DND-41 (cell line): Measurements from ENCODE around the gene SMG9.
"Not testable (repeated sequence)": the region's sequence is repeated elsewhere in the genome, so short reads cannot be mapped to it uniquely, and the experiment has no call there.

Experiments used
- ATAC-seq: fragments of 200-7000 bp; cut with Tn5 transposase; 3 replicates; pipeline ENCODE4 v1.9.1; 2021; ENCODE audit warnings: low read depth; ENCODE audit not compliant: insufficient read depth
- DNase-seq: peaks from one replicate; pipeline ENCODE4 v3.0.0-alpha.2; 2020
- H2AFZ ChIP-seq: 2 replicates; pipeline ENCODE4 v1.6.0; 2012; ENCODE audit warnings: low read depth, low read length
- H3K27ac ChIP-seq: 2 replicates; pipeline ENCODE4 v1.5.1; 2012; ENCODE audit warnings: low read length, inconsistent platforms
- H3K27me3 ChIP-seq: fragments of 200-600 bp; sonication (generic); 2 replicates; pipeline ENCODE4 v1.6.0; 2012; ENCODE audit warnings: low read length, mild to moderate bottlenecking, inconsistent platforms; ENCODE audit not compliant: insufficient read depth, poor library complexity
- H3K36me3 ChIP-seq: 2 replicates; pipeline ENCODE4 v1.5.1; 2012; ENCODE audit warnings: low read length, inconsistent platforms; ENCODE audit not compliant: insufficient read depth
- H3K4me1 ChIP-seq: 2 replicates; pipeline ENCODE4 v1.5.1; 2012; ENCODE audit warnings: mild to moderate bottlenecking, low read length; ENCODE audit not compliant: insufficient read depth
- H3K4me2 ChIP-seq: 2 replicates; pipeline ENCODE4 v1.6.0; 2012; ENCODE audit warnings: mild to moderate bottlenecking, moderate library complexity, low read length, inconsistent platforms; ENCODE audit not compliant: insufficient read depth
- H3K4me3 ChIP-seq, 2 experiments: fragments of 200-600 bp in 1 of 2; shearing (Covaris generic) in 1 of 2; 2 replicates each; pipeline ENCODE4 v1.5.1; 2012 to 2016; ENCODE audit warnings: inconsistent platforms in 2 of 2, low read length in 2 of 2, mild to moderate bottlenecking in 2 of 2, low read depth in 1 of 2, moderate library complexity in 1 of 2
- H3K79me2 ChIP-seq: 2 replicates; pipeline ENCODE4 v1.6.0; 2012; ENCODE audit warnings: low read length, inconsistent platforms; ENCODE audit not compliant: insufficient read depth
- H3K9ac ChIP-seq: 2 replicates; pipeline ENCODE4 v1.6.0; 2012; ENCODE audit warnings: low read depth, mild to moderate bottlenecking, inconsistent platforms, low read length, moderate library complexity
- H3K9me3 ChIP-seq: 2 replicates; pipeline ENCODE4 v1.5.1; 2012; ENCODE audit warnings: low read length, moderate library complexity, mild to moderate bottlenecking, inconsistent platforms; ENCODE audit not compliant: insufficient read depth, severe bottlenecking
- H4K20me1 ChIP-seq: 2 replicates; pipeline ENCODE4 v1.6.0; 2012; ENCODE audit warnings: low read length; ENCODE audit not compliant: insufficient read depth
- EZH2 ChIP-seq: IDR thresholded peaks from 3 replicates; pipeline ENCODE4 v1.6.1; 2012; ENCODE audit warnings: borderline replicate concordance, low read depth, mild to moderate bottlenecking, moderate library complexity, low read length, inconsistent platforms; ENCODE audit not compliant: severe bottlenecking
- TF ChIP-seq, protein P1 (sequence below): IDR thresholded peaks from 2 replicates; pipeline ENCODE4 v1.5.1; 2012; ENCODE audit warnings: borderline replicate concordance, low read length, moderate library complexity, mild to moderate bottlenecking; ENCODE audit not compliant: poor library complexity, severe bottlenecking; ENCODE audit errors: extremely low read depth

SMG9 gene

DNA sequence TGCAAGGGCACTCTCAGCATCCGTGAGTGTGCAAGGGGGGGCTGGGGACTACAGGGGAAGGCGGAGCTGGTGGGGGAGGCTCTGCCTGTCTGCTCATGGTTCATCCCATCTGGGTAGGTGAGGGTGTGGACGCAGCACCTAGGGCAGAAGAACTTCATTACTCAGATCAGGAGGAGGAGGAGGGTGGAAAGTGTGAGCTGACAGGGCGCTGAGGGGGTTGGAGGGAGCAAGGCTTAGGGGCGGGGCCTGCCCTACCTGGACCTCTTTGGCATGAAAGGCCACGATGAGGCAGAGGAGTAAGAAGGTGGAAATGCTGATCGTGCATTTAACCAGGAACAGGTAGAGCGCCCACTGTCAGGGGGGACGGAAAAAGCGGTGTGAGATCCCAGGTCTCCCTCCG is 21.5 kb upstream of the SMG9 start:
- H3K9me3 ChIP-seq = no peaks in the 10 kb centered on the region
- DNase-seq (no peak), ATAC-seq (no peak)
- no peak overlapping the region for H2AFZ ChIP-seq
- H3K79me2 ChIP-seq = no peaks in the 10 kb centered on the region
- TF ChIP-seq EZH2 = no peak
- TF ChIP-seq, protein P1, sequence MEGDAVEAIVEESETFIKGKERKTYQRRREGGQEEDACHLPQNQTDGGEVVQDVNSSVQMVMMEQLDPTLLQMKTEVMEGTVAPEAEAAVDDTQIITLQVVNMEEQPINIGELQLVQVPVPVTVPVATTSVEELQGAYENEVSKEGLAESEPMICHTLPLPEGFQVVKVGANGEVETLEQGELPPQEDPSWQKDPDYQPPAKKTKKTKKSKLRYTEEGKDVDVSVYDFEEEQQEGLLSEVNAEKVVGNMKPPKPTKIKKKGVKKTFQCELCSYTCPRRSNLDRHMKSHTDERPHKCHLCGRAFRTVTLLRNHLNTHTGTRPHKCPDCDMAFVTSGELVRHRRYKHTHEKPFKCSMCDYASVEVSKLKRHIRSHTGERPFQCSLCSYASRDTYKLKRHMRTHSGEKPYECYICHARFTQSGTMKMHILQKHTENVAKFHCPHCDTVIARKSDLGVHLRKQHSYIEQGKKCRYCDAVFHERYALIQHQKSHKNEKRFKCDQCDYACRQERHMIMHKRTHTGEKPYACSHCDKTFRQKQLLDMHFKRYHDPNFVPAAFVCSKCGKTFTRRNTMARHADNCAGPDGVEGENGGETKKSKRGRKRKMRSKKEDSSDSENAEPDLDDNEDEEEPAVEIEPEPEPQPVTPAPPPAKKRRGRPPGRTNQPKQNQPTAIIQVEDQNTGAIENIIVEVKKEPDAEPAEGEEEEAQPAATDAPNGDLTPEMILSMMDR = no peak
- H3K36me3 ChIP-seq = no peaks in the 10 kb centered on the region
- H3K27ac ChIP-seq = peak overlapping the region; percentile 97
- no peak overlapping the region for H3K4me3 ChIP-seq
- peak overlapping the region; percentile 49; the same call in 1 of the 2 replicates for H3K4me2 ChIP-seq
- peaks cover 37% of the 10 kb centered on the region for H3K4me1 ChIP-seq
- H3K9ac ChIP-seq = no peak overlapping the region
- H3K27me3 ChIP-seq = no peaks in the 10 kb centered on the region
- H4K20me1 ChIP-seq = no peaks in the 10 kb centered on the region

DNA sequence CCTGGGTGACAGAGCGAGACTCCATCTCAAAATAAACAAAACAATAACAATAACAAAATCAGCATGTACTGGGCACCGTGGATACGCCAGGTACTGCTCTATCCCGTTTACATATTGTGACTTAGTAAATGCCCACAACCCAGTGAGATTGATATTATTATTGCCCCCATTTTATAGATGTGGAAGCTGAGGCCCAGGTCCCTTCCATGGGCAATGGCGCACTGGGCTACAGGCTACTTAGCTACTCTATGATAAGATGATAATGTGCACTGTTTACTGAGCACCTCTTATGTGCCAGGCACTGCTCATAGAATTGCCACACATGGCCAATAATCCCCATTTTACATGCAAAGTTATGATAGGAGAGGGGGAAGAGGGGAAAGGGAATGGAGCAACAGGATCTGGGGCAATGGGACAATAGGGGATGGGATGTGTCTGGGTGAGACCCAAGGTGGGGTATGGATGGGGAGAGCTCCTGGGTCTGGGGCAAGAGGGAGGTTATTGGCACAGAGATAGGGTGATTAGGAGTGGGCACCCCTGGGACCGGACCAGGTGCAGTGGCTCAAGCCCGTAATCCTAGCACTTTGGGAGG is 20.6 kb upstream of the SMG9 start:
- no peak for ATAC-seq
- Histone ChIP-seq H3K9ac (no peak overlapping the region), H3K4me3 (no peak overlapping the region), H3K27ac (no peak overlapping the region), H3K9me3 (no peaks in the 10 kb centered on the region), H3K79me2 (no peaks in the 10 kb centered on the region), H3K36me3 (no peaks in the 10 kb centered on the region), H4K20me1 (no peaks in the 10 kb centered on the region), H3K4me2 (no peak overlapping the region), H3K27me3 (no peaks in the 10 kb centered on the region), H2AFZ (no peak overlapping the region), H3K4me1 (peaks cover 37% of the 10 kb centered on the region)
- TF ChIP-seq, protein P1 = no peak
- no peak for TF ChIP-seq EZH2
- DNase-seq = no peak

DNA sequence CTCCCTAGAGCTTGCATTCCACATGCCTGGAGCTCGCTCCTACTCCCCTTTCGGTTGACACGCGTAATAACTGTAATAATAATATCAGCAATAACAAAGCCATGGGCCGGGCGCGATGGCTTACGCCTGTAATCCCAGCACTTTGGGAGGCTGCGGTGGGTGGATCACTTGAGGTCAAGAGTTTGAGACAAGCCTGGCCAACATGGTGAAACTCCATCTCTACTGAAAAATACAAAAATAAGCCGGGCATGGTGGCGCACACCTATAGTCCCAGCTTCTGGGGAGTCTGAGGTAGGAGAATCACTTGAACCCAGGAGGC is 20.1 kb upstream of the SMG9 start:
- H3K4me1 ChIP-seq = peaks cover 37% of the 10 kb centered on the region
- H3K9me3 ChIP-seq, ATAC-seq, H2AFZ ChIP-seq, H3K4me2 ChIP-seq, H3K27ac ChIP-seq, H3K36me3 ChIP-seq, H3K79me2 ChIP-seq, DNase-seq, H3K9ac ChIP-seq, H4K20me1 ChIP-seq, H3K27me3 ChIP-seq, H3K4me3 ChIP-seq: not testable (repeated sequence)

DNA sequence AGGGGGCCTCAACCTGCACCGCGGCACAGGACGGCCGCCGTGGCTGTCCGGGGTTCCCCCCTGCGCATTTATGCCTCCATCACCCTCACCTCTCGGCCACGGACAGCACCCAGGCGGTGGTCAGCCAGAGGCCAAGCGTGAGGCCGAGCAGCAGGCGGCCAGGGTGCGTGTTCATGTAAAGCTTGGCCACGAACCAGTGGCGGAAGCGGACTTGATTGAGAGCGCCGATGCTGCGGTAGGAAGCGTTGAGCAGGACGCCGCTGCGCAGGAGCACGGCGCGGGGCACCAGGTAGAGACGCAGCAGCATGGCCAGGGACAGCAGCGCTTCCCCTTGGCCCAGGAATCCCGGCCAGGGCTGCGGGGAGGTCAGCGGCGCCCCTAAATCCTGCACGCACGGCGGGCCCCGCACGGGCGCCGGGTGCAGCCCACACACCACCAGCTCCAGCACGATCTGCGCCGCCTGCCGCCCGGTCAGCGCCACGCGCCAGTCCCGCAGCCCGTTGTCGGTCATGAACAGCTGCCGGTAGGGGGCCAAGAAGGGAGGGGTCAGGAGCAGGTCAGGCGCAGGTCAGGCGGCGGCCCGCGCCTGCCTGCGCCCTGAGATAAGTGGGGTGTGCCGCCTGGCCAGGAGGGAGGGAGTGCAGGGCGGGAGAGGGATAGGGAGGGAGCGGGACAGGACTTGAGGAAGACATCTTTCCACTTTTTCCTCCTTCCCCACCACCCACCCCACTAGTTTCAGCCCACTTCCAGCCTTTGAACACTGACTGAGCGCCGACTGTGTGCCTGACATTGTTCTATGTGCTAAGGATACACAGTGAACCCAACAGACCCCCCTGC is 19.6 kb upstream of the SMG9 start:
- Histone ChIP-seq H3K9ac (no peak overlapping the region), H3K79me2 (no peaks in the 10 kb centered on the region), H3K4me3 (no peak overlapping the region), H3K4me1 (peaks cover 33% of the 10 kb centered on the region), H3K36me3 (no peaks in the 10 kb centered on the region), H3K4me2 (no peak overlapping the region), H3K9me3 (no peaks in the 10 kb centered on the region), H3K27ac (no peak overlapping the region), H2AFZ (no peak overlapping the region), H4K20me1 (no peaks in the 10 kb centered on the region), H3K27me3 (no peaks in the 10 kb centered on the region)
- ATAC-seq (no peak), DNase-seq (no peak)
- no peak for TF ChIP-seq EZH2
